H1 (cell line): Measurements from ENCODE around the gene STK39. TPM values are rescaled to one million over a fixed set of nuclear protein-coding genes. Genes with fewer than 3 reads are reported as not detected.

Experiments
- CTCF ChIA-PET: fragments of 300-600 bp; sonication (Branson Sonifier 250); formaldehyde crosslinking; loops from one replicate; lab custom pipeline; 2021; ENCODE audit not compliant: partially characterized antibody; lab: Charles Lee
- POLR2A ChIA-PET: fragments of 300-600 bp; sonication (Branson Sonifier 250); formaldehyde crosslinking; loops from one replicate; lab custom pipeline; 2021; ENCODE audit warnings: inconsistent platforms; ENCODE audit not compliant: partially characterized antibody; lab: Charles Lee
- DNase-seq, 2 experiments: peaks; one replicate each; pipeline versions ENCODE4 v3.0.0 to v3.0.0-alpha.2; 2010 to 2022; ENCODE audit warnings: low spot score in 2 of 2, low read depth in 1 of 2, mixed read lengths in 1 of 2
- FAIRE-seq: peaks from 2 replicates; lab custom pipeline; 2011; peaks lifted over from hg19 to GRCh38; lab: Jason Lieb, UNC
- H2AFZ ChIP-seq: 2 replicates; pipeline ENCODE4 v1.8.1; 2012; ENCODE audit warnings: low read length, inconsistent platforms
- H2AK5ac ChIP-seq: 2 replicates; pipeline ENCODE4 v1.6.1; 2013; ENCODE audit warnings: low read depth, low read length
- H2BK120ac ChIP-seq: replicated peaks from 2 replicates; pipeline ENCODE3; 2013; ENCODE audit warnings: low read depth, low read length, inconsistent platforms
- H2BK12ac ChIP-seq: 2 replicates; pipeline ENCODE4 v1.6.1; 2013; ENCODE audit warnings: low read depth, low read length
- H2BK15ac ChIP-seq: 2 replicates; pipeline ENCODE4 v1.6.1; 2013; ENCODE audit warnings: low read length
- H2BK20ac ChIP-seq: 2 replicates; pipeline ENCODE4 v1.6.1; 2013; ENCODE audit warnings: low read length
- H2BK5ac ChIP-seq: 2 replicates; pipeline ENCODE4 v1.6.1; 2013; ENCODE audit warnings: low read depth, low read length
- H3K14ac ChIP-seq: 2 replicates; pipeline ENCODE4 v1.6.1; 2013; ENCODE audit warnings: inconsistent platforms; ENCODE audit not compliant: insufficient read length
- H3K18ac ChIP-seq: 2 replicates; pipeline ENCODE4 v1.6.1; 2013; ENCODE audit warnings: low read length; ENCODE audit errors: extremely low read depth
- H3K23ac ChIP-seq: 2 replicates; pipeline ENCODE4 v1.6.1; 2013; ENCODE audit warnings: inconsistent platforms; ENCODE audit not compliant: insufficient read length
- H3K23me2 ChIP-seq: 2 replicates; pipeline ENCODE4 v1.6.1; 2013; ENCODE audit warnings: low read depth, low read length
- H3K27ac ChIP-seq: 2 replicates; pipeline ENCODE4 v1.6.1; 2011; ENCODE audit warnings: low read depth, low read length, inconsistent platforms
- H3K27me3 ChIP-seq, 4 experiments: replicated peaks in 1 of 4; 1 replicate in 1 of 4; 2 replicates in 3 of 4; pipeline versions ENCODE4 v1.6.1 to v1.8.1; 2011 to 2013; ENCODE audit warnings: low read length in 3 of 4, mild to moderate bottlenecking in 3 of 4, inconsistent platforms in 2 of 4, mixed read lengths in 2 of 4, moderate library complexity in 1 of 4; ENCODE audit not compliant: control insufficient read depth in 3 of 4, insufficient read depth in 3 of 4; ENCODE audit errors: extremely low read depth in 1 of 4
- H3K36me3 ChIP-seq, 4 experiments: 2 replicates each; pipeline versions ENCODE4 v1.6.1 to v1.8.1; 2011 to 2013; ENCODE audit warnings: mild to moderate bottlenecking in 4 of 4, low read length in 3 of 4, moderate library complexity in 2 of 4, control low read depth in 1 of 4, inconsistent platforms in 1 of 4; ENCODE audit not compliant: insufficient read depth in 4 of 4, control insufficient read depth in 2 of 4
- H3K4ac ChIP-seq: replicated peaks from 2 replicates; pipeline ENCODE3; 2013; ENCODE audit warnings: low read length, low read depth, mixed read lengths, inconsistent platforms; ENCODE audit not compliant: insufficient read length
- H3K4me1 ChIP-seq, 4 experiments: replicated peaks in 1 of 4; 1 replicate in 1 of 4; 2 replicates in 3 of 4; pipeline versions ENCODE4 v1.6.1 to v1.8.1; 2011 to 2013; ENCODE audit warnings: low read length in 3 of 4, inconsistent platforms in 2 of 4, mixed read lengths in 1 of 4; ENCODE audit not compliant: insufficient read depth in 4 of 4, control insufficient read depth in 3 of 4
- H3K4me2 ChIP-seq, 2 experiments: 2 replicates each; pipeline versions ENCODE4 v1.6.1 to v1.8.1; 2011 to 2013; ENCODE audit warnings: low read depth in 2 of 2, low read length in 2 of 2, control low read depth in 1 of 2, inconsistent platforms in 1 of 2, mild to moderate bottlenecking in 1 of 2; ENCODE audit not compliant: insufficient read depth in 1 of 2
- H3K4me3 ChIP-seq, 4 experiments: fragments of 200-600, 300-600 bp in 1 of 4; sonication (generic), shearing (Covaris generic), sonication (Bioruptor Twin) in 1 of 4; 2 replicates each; pipeline versions ENCODE4 v1.5.1 to v1.8.1; 2011 to 2016; ENCODE audit warnings: low read length in 4 of 4, low read depth in 3 of 4, control low read depth in 2 of 4, inconsistent platforms in 2 of 4, mild to moderate bottlenecking in 2 of 4, mixed read lengths in 1 of 4, moderate library complexity in 1 of 4; ENCODE audit not compliant: insufficient read depth in 2 of 4; ENCODE audit errors: extremely low read depth in 1 of 4
- H3K56ac ChIP-seq: replicated peaks from 2 replicates; pipeline ENCODE3; 2013; ENCODE audit warnings: low read depth, mild to moderate bottlenecking, mixed read lengths, low read length, inconsistent platforms; ENCODE audit not compliant: insufficient read length
- H3K79me1 ChIP-seq: 2 replicates; pipeline ENCODE4 v1.6.1; 2013; ENCODE audit warnings: low read depth, low read length, control low read depth
- H3K79me2 ChIP-seq, 2 experiments: 2 replicates each; pipeline versions ENCODE4 v1.6.1 to v1.8.1; 2012 to 2013; ENCODE audit warnings: low read length in 2 of 2, mild to moderate bottlenecking in 2 of 2, inconsistent platforms in 1 of 2; ENCODE audit not compliant: insufficient read depth in 2 of 2, control insufficient read depth in 1 of 2
- H3K9ac ChIP-seq, 4 experiments: replicated peaks in 1 of 4; 1 replicate in 1 of 4; 2 replicates in 3 of 4; pipeline versions ENCODE4 v1.6.1 to v1.8.1; 2011 to 2013; ENCODE audit warnings: low read depth in 3 of 4, low read length in 3 of 4, control low read depth in 2 of 4, mild to moderate bottlenecking in 2 of 4, moderate library complexity in 2 of 4, inconsistent platforms in 1 of 4; ENCODE audit errors: extremely low read depth in 1 of 4
- H3K9me3 ChIP-seq, 2 experiments: 2 replicates each; pipeline versions ENCODE4 v1.6.1 to v1.8.1; 2012 to 2013; ENCODE audit warnings: mild to moderate bottlenecking in 2 of 2, moderate library complexity in 2 of 2, control low read depth in 1 of 2, inconsistent platforms in 1 of 2, low read depth in 1 of 2, low read length in 1 of 2, mixed read lengths in 1 of 2; ENCODE audit not compliant: insufficient read depth in 2 of 2
- H4K20me1 ChIP-seq, 2 experiments: replicated peaks in 1 of 2; 2 replicates each; pipeline versions ENCODE3 to v1.8.1; 2011 to 2013; ENCODE audit warnings: inconsistent platforms in 2 of 2, low read length in 2 of 2, mild to moderate bottlenecking in 1 of 2; ENCODE audit not compliant: insufficient read depth in 2 of 2, control insufficient read depth in 1 of 2
- H4K5ac ChIP-seq: 2 replicates; pipeline ENCODE4 v1.6.1; 2013; ENCODE audit warnings: low read length, low read depth, mixed read lengths, inconsistent platforms; ENCODE audit not compliant: insufficient read length
- H4K8ac ChIP-seq: 2 replicates; pipeline ENCODE4 v1.8.0; 2013; ENCODE audit warnings: mild to moderate bottlenecking, moderate library complexity, low read length, inconsistent platforms; ENCODE audit not compliant: insufficient read depth; ENCODE audit errors: extremely low read depth
- H4K91ac ChIP-seq: replicated peaks from 2 replicates; pipeline ENCODE3; 2013; ENCODE audit warnings: low read length, mixed read lengths, inconsistent platforms; ENCODE audit not compliant: insufficient read length
- WGBS, 2 experiments: shearing (Covaris generic) in 1 of 2; methylation state at CpG; one replicate each; pipeline versions ENCODE4 v1.1.6 to v1.1.7; 2013 to 2015; ENCODE audit warnings: low lambda C conversion rate in 2 of 2, mixed read lengths in 2 of 2, inconsistent platforms in 1 of 2, low coverage in 1 of 2, missing lambda C conversion rate in 1 of 2; ENCODE audit not compliant: insufficient replicate concordance in 2 of 2, insufficient coverage in 1 of 2, insufficient read length in 1 of 2; ENCODE audit errors: extremely low coverage in 1 of 2, missing lambda C conversion rate in 1 of 2; 5-methylcytosine and 5-hydroxymethylcytosine counted together
- polyA plus RNA-seq, 7 experiments: library from polyadenylated mRNA; depleted of rRNA in 3 of 7; stranded (reverse) in 5 of 7; unstranded in 2 of 7; fragments of >200 nt in 5 of 7; fragments of 200-250 nt in 2 of 7; gene quantifications; 1 replicate in 5 of 7; 2 replicates in 1 of 7; 4 replicates in 1 of 7; pipeline versions ENCODE4 v1.2.1 to v1.2.3, GENCODE V29; 2011 to 2013; ENCODE audit warnings: missing spikeins in 2 of 7, mixed read lengths in 2 of 7
- total RNA-seq: library from RNA; stranded (reverse); fragmentation: NEBNext Ultra II Directional; extraction: Animal tissue kit (Norgen Biotek cat#: 25700); gene quantifications from 2 replicates; pipeline ENCODE4 v1.2.1, GENCODE V29; 2021

STK39 gene
- total and polyA plus RNA-seq, 2 of the 8 experiments (the other 6 are each of a cell fraction or from before 2014, with no cell fraction given) = 13.7 to 23.8 TPM

DNA sequence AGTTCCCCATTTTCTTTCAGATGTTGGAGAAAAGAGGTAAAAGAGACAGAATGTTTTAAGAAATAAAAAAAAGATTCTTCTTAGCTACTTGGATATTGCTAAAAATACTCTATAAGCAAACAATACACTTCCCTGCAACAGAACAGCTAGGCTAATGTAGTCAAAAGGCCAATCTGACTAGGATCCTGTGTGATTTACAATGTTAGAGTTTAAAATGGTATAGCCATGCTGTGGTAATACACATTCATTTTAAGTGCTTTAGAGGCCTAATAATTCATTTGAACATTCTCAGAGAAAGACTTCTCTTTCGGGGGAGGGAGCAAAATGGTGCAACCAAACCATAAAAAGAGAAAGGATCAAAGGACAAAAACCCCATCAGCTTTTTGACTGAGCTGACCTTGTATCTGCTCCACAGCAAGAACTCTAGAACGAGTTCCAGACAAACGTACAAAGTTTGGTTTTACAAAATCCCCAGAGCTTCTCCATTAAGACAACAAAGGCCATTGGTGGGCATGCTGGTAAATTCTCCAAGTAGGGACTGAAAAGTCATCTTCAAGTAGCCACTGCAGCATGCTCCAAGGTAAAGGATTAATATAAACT is 200.2 kb downstream of the STK39 start:
- no peak overlapping the region for H4K91ac ChIP-seq
- no peak overlapping the region for H3K4ac ChIP-seq
- no peaks in the 10 kb centered on the region for H3K27me3 ChIP-seq
- no peaks in the 10 kb centered on the region; the same call in 1 of the 2 replicates for H3K79me1 ChIP-seq
- DNase-seq = no peak
- H3K18ac ChIP-seq = no peak overlapping the region
- WGBS, 2 experiments = 93% methylated on average over 3 of the region's 3 CpGs; no CpG with 5 or more reads in 1 of the 2 experiments
- H3K23ac ChIP-seq = no peak overlapping the region
- H2AK5ac ChIP-seq = no peak overlapping the region
- H4K5ac ChIP-seq = no peak overlapping the region
- no peak overlapping the region for H3K27ac ChIP-seq
- no peaks in the 10 kb centered on the region for H3K23me2 ChIP-seq
- POLR2A ChIA-PET = interaction anchor here (1.5 kb wide), 1 partner anchor 15 kb away, joined by 4 read pairs; no protein-coding TSS in a partner anchor
- H4K20me1 ChIP-seq = no peaks in the 10 kb centered on the region
- no peak overlapping the region for H3K9ac ChIP-seq
- H3K79me2 ChIP-seq = no peaks in the 10 kb centered on the region
- no peaks in the 10 kb centered on the region for H3K36me3 ChIP-seq
- no peak overlapping the region for H2BK15ac ChIP-seq
- H2BK20ac ChIP-seq = no peak overlapping the region
- no peak overlapping the region for H3K4me2 ChIP-seq
- CTCF ChIA-PET = interaction anchor here (0.5 to 1.5 kb wide), 9 partner anchors 12 to 1159 kb away, joined by 3 to 4 read pairs (median 3); no protein-coding TSS in a partner anchor
- H4K8ac ChIP-seq = no peak overlapping the region
- no peaks in the 10 kb centered on the region for H3K9me3 ChIP-seq
- H2AFZ ChIP-seq = no peak overlapping the region
- H2BK12ac ChIP-seq = no peak overlapping the region
- no peak overlapping the region for H3K56ac ChIP-seq
- H2BK120ac ChIP-seq = no peak overlapping the region
- no peak overlapping the region for H2BK5ac ChIP-seq
- H3K14ac ChIP-seq = no peak overlapping the region
- H3K4me3 ChIP-seq = no peak overlapping the region
- FAIRE-seq = no peak
- peaks cover 0 to 3% (median 2%) of the 10 kb centered on the region in 4 experiments; a peak in 3 of 7 replicates for H3K4me1 ChIP-seq
